Aorta (tissue), 5 donors: Measurements from ENCODE around the gene RPL36. TPM values are rescaled to one million over a fixed set of nuclear protein-coding genes. Genes with fewer than 3 reads are reported as not detected.

Source experiments
- ATAC-seq: fragments of 200-7000 bp; cut with Tn5 transposase; one replicate; pipeline ENCODE4 v1.9.1; 2022; ENCODE audit warnings: moderate library complexity; ENCODE audit not compliant: low FRiP score
- DNase-seq, 2 donors: peaks; one replicate each; pipeline ENCODE4 v3.0.0-alpha.2; 2020
- H3K27ac ChIP-seq, 2 donors: one replicate each; pipeline ENCODE4 v1.5.1; 2013; ENCODE audit warnings: low read length in 2 of 2, mild to moderate bottlenecking in 2 of 2, moderate library complexity in 2 of 2, control low read depth in 1 of 2, inconsistent platforms in 1 of 2, low read depth in 1 of 2
- H3K27me3 ChIP-seq, 2 donors: one replicate each; pipeline ENCODE4 v1.6.1; 2013; ENCODE audit warnings: control low read depth in 1 of 2, low read length in 1 of 2, mild to moderate bottlenecking in 1 of 2, moderate library complexity in 1 of 2; ENCODE audit not compliant: insufficient read depth in 2 of 2, control insufficient read depth in 1 of 2
- H3K36me3 ChIP-seq, 2 donors: one replicate each; pipeline ENCODE4 v1.6.1; 2013; ENCODE audit warnings: control low read depth in 1 of 2, low read length in 1 of 2, mild to moderate bottlenecking in 1 of 2; ENCODE audit not compliant: insufficient read depth in 2 of 2, control insufficient read depth in 1 of 2
- H3K4me1 ChIP-seq, 2 donors: one replicate each; pipeline ENCODE4 v1.6.1; 2013; ENCODE audit warnings: low read length in 2 of 2, control low read depth in 1 of 2, mild to moderate bottlenecking in 1 of 2, moderate library complexity in 1 of 2; ENCODE audit not compliant: insufficient read depth in 2 of 2, control insufficient read depth in 1 of 2
- H3K4me3 ChIP-seq, 2 donors: one replicate each; pipeline ENCODE4 v1.5.1; 2013; ENCODE audit warnings: low read length in 2 of 2, control low read depth in 1 of 2, mild to moderate bottlenecking in 1 of 2
- H3K9me3 ChIP-seq: one replicate; pipeline ENCODE4 v1.6.1; 2013; ENCODE audit warnings: mild to moderate bottlenecking, low read length; ENCODE audit not compliant: control insufficient read depth
- WGBS, 2 donors: extraction: QIAGEN DNeasy Blood & Tissue Kit; methylation state at CpG; one replicate each; pipeline ENCODE4 v1.1.7; 2013; 5-methylcytosine and 5-hydroxymethylcytosine counted together
- intact Hi-C, 2 donors: fragments of 100-400 bp; cut with DNase I; formaldehyde crosslinking; loops; one replicate each; pipeline versions ENCODE4 v1.14.2 to v1.15.0; 2022
- polyA plus RNA-seq, 2 donors: library from polyadenylated mRNA; stranded (reverse); fragments of 200-250 nt; gene quantifications; one replicate each; pipeline ENCODE4 v1.2.3, GENCODE V29; 2013
- total RNA-seq, 2 donors: library from RNA; stranded (reverse); fragmentation: NEBNext Ultra II Directional; extraction: Animal tissue kit (Norgen Biotek cat#: 25700); gene quantifications; one replicate each; pipeline ENCODE4 v1.2.1, GENCODE V29; 2021
- donor health status: healthy with polysubstance abuse.
- donor health status: Bipolar disorder and iron deficiency.
- donor health status: DM: no; HTN: no; CAD: no.
- donor health status: DM: no; HTN: no; CAD: no.
- donor health status: DM: yes; HTN: yes; CAD: no.

The RPL36 gene
- total and polyA plus RNA-seq, 4 donors, result 521 to 1,438 (median 782) TPM

DNA sequence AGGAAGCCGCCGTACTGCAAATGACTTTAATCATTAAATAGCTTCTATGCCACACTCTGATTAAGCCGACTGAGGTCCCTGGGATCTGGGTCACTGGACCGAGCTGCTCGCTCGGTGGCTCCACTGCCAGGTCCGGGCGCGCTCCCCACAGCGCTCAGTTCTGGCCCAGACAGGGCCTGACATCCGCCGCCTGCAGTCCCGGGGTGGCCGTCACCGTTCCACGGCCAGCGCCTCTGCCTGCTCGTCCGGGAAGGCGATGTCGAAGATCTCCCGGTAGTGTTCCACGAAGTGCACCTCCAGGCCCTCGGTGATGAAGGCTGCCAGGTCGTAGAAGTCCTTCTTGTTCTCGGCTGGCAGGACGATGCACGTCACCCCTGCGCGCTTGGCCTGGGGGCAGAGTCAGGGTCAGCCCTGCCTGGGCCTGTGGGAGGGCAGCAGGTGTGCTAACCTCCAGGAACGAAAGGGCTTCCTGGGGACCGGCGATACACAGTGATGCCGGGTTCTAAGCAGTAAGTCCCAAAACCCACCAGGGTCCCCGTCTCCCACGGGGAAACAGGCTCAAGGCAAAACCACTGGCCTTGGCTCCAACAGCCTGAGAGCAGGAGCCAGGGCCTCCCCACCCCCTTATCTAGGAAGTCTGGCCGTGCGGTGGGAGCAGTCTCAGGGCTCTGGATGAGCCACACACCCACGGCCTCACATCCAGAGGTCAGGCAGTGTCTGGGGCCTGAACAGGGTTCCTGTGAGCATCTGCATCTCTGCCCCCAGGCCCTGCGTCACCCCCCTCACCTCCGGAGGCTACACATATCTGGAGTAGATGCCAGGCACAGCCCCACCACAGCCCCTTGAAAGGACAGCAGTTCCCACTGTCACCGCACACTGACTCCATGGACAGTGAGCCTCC, 2.0 kb downstream of the RPL36 start:
- intact Hi-C loops, result no loop called here
- H3K27me3 ChIP-seq, result no peaks in the 10 kb centered on the region
- ATAC-seq (no peak), DNase-seq (no peak)
- no peak overlapping the region for H3K27ac ChIP-seq
- no peak overlapping the region for H3K4me3 ChIP-seq
- 69 to 75% methylated on average over 42 of the region's 42 CpGs for WGBS, 2 donors
- no peaks in the 10 kb centered on the region for H3K4me1 ChIP-seq
- H3K36me3 ChIP-seq, result peaks cover 0 to 6% of the 10 kb centered on the region in 2 donors
- no peaks in the 10 kb centered on the region for H3K9me3 ChIP-seq

DNA sequence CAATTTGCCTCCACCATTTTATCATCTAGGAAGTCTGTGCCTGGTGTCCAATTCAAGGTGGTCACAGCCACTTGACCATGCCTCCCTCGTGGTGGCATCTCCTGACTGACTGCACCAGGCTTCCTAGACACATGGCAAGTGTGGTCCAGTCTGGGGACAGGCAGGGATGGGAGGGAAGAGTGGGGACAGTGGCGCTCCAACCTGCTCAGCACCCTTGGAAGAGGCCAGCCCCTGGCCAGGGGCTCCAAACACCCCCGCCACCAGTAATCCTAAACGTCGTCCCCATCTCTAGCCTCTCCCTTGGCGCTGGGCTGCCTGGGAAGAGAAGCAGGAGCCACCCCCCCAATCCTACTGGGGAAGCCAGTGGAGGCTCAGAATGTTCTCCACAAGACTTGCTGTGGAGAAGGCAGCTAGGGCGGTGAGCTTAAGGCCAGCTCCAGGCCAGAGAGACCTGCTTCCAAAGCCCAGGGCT, 2.7 kb downstream of the RPL36 start:
- H3K27ac ChIP-seq, result no peak overlapping the region
- DNase-seq (no peak), ATAC-seq (no peak)
- peaks cover 0 to 6% of the 10 kb centered on the region in 2 donors for H3K36me3 ChIP-seq
- H3K4me1 ChIP-seq, result no peaks in the 10 kb centered on the region
- 71 to 76% methylated on average over 6 to 7 of the region's 7 CpGs for WGBS, 2 donors
- intact Hi-C loops, result no loop called here
- no peak overlapping the region for H3K4me3 ChIP-seq
- H3K27me3 ChIP-seq, result no peaks in the 10 kb centered on the region
- no peaks in the 10 kb centered on the region for H3K9me3 ChIP-seq

GRCh38 chr19:5693195-5694166, 3.4 kb downstream of the RPL36 start:
- Histone ChIP-seq H3K27ac (no peak overlapping the region), H3K27me3 (no peaks in the 10 kb centered on the region), H3K9me3 (no peaks in the 10 kb centered on the region), H3K4me3 (no peak overlapping the region), H3K4me1 (no peaks in the 10 kb centered on the region), H3K36me3 (peaks cover 0 to 6% of the 10 kb centered on the region in 2 donors)
- intact Hi-C loops, result no loop called here
- 82% methylated on average over 37 to 39 of the region's 39 CpGs for WGBS, 2 donors
- no peak for DNase-seq
- ATAC-seq, result no peak

DNA sequence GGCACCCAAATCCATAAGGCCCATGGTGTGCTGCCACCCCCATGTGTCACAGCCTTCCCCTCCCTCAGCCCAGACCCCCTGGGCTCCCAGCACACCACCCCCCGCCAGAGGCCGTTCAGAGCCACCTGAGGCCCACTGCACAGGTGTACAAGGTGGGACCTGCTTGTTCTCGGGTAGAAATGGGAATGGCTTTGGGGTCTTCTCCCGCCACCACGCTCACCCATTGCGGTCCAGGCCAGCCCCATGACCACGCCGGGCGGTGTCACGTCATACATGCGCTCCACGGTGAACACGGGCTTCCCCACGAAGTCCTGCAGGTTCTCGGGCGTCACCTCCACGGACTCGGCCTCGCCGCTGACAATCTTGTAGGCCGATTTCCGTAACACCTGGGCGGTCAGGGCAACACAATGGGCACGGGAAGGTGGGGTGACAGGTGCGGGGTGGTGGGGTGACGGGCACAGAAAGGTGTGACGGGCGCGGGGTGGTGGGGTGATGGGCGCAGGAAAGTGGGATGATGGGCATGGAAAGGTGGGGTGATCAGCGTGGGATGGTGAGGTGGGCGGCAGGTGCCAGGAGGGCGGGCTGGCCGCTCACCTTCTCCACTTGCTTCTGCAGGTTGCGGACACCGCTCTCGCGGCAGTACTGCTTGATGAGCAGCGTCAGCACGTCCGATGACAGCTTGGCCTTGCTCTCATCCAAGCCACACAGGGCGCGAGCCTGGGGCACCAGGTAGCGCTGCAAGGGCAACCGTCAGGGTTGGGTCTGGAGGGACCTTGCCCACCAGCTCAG, 4.3 kb downstream of the RPL36 start:
- Histone ChIP-seq H3K27me3 (no peaks in the 10 kb centered on the region), H3K27ac (no peak overlapping the region), H3K4me3 (no peak overlapping the region), H3K4me1 (no peaks in the 10 kb centered on the region), H3K36me3 (peaks cover 0 to 10% of the 10 kb centered on the region in 2 donors), H3K9me3 (no peaks in the 10 kb centered on the region)
- WGBS, 2 donors, result 91 to 92% methylated on average over 44 to 45 of the region's 45 CpGs
- intact Hi-C loops, result no loop called here
- ATAC-seq (no peak), DNase-seq (no peak)

DNA sequence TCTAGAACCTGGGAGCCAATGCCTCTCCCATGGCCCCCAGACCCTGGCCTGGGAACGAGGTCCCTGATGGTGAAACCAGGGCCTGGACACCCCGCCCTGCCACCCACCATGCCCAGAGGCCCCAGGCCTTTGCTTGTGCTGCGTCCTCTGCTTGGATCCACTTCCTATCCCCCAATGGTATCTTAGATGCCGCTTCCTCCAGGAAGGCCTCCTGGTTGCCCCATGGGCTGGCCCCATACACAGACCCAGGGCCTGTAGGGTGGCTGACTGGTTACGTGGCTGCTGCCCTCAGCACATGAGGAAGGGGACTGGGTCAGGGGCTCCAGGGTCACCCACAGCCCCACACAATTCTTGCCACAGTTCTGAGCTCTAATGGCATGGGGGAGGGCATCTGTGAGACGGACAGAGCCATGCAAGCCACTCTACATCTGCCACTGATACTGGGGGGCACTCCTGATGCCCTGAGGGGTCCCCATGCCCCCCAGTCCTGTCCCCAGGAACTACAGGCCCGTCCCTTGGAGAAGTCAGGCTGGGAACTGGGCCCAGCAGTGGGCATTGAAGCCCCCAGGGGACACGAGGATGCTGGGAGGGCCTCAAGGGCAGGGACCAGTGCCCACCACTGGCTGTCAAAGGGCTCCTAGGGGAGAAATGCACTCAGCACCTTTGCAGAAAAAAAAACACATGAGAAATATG, 5.0 kb downstream of the RPL36 start:
- intact Hi-C loops, result no loop called here
- Histone ChIP-seq H3K4me1 (no peaks in the 10 kb centered on the region), H3K27ac (no peak overlapping the region), H3K27me3 (no peaks in the 10 kb centered on the region), H3K9me3 (no peaks in the 10 kb centered on the region), H3K36me3 (peaks cover 0 to 10% of the 10 kb centered on the region in 2 donors), H3K4me3 (no peak overlapping the region)
- no peak for DNase-seq
- ATAC-seq, result no peak
- 74 to 79% methylated on average over 8 of the region's 8 CpGs for WGBS, 2 donors

DNA sequence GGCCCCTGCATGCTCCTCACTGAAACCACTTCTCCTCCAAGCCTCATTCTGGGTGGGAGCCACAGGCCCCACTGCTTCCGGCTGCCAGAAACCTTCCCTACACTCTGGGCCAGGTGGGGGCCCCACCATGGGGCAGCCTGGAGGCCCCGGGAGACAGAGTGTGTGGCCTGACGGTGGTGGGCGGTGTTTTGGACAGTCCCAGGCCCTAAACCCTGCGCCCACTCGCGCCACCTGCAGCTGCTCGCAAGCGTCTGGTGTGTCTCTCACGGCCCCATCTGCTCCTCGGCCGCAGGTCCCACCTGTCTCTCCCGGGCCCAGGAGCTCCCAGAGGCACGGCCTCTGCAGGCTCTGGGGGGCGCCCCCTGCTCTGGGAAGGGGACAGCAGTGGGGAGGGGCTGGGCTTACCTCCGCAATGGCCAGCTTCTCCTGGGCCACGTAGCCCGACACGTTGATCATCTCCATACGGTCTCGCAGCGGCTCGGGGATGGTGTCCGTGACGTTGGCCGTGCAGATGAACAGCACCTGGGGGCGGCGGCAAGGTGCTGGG, 5.6 kb downstream of the RPL36 start:
- no peaks in the 10 kb centered on the region for H3K4me1 ChIP-seq
- 81 to 82% methylated on average over 26 to 28 of the region's 28 CpGs for WGBS, 2 donors
- H3K27ac ChIP-seq, result no peak overlapping the region
- H3K4me3 ChIP-seq, result no peak overlapping the region
- ATAC-seq (no peak), DNase-seq (no peak)
- intact Hi-C loops, result no loop called here
- no peaks in the 10 kb centered on the region for H3K9me3 ChIP-seq
- no peaks in the 10 kb centered on the region for H3K27me3 ChIP-seq
- H3K36me3 ChIP-seq, result peaks cover 0 to 10% of the 10 kb centered on the region in 2 donors

GRCh38 chr19:5696196-5697021, 6.3 kb downstream of the RPL36 start:
- intact Hi-C loops, result no loop called here
- Histone ChIP-seq H3K27me3 (no peaks in the 10 kb centered on the region), H3K9me3 (no peaks in the 10 kb centered on the region), H3K36me3 (peaks cover 0 to 10% of the 10 kb centered on the region in 2 donors), H3K4me3 (no peak overlapping the region), H3K4me1 (no peaks in the 10 kb centered on the region), H3K27ac (no peak overlapping the region)
- 85 to 87% methylated on average over 39 to 42 of the region's 42 CpGs for WGBS, 2 donors
- DNase-seq (no peak), ATAC-seq (no peak)
